HG02884 (cell line): ENCODE results near the gene CNBD2.
"Not testable (repeated sequence)": the region's sequence is repeated elsewhere in the genome, so short reads cannot be mapped to it uniquely, and the experiment has no call there.

Source experiments
- ATAC-seq: cut with Tn5 transposase; IDR thresholded peaks from one replicate; pipeline ENCODE4 v1.9.1; 2021; ENCODE audit warnings: mild to moderate bottlenecking, moderate library complexity; ENCODE audit not compliant: unreplicated experiment

Gene CNBD2

GRCh38 chr20:36018208-36018988, 50.0 kb downstream of the CNBD2 start:
- no peak for ATAC-seq

- not testable (repeated sequence) for ATAC-seq
Measured at GRCh38 chr20:36026131-36026530, 57.7 kb downstream of the CNBD2 start.

- no peak for ATAC-seq
Measured at GRCh38 chr20:36028106-36028808, 59.9 kb downstream of the CNBD2 start.

- no peak for ATAC-seq
Measured at GRCh38 chr20:36030149-36030548, 61.8 kb downstream of the CNBD2 start.

- no peak for ATAC-seq
Measured at GRCh38 chr20:36031806-36032205, 63.4 kb downstream of the CNBD2 start.

- ATAC-seq, result no peak
Measured at GRCh38 chr20:36034875-36035274, 66.5 kb downstream of the CNBD2 start.

GRCh38 chr20:36035745-36036144, 67.4 kb downstream of the CNBD2 start:
- ATAC-seq, result no peak

- no peak for ATAC-seq
Measured at GRCh38 chr20:36036688-36037087, 68.3 kb downstream of the CNBD2 start.

GRCh38 chr20:36040571-36040970, 72.2 kb downstream of the CNBD2 start:
- no peak for ATAC-seq

GRCh38 chr20:36043441-36043840, 75.1 kb downstream of the CNBD2 start:
- ATAC-seq, result no peak

- ATAC-seq, result no peak
Measured at GRCh38 chr20:36043892-36044515, 75.6 kb downstream of the CNBD2 start.

- no peak for ATAC-seq
Measured at GRCh38 chr20:36045373-36045714, 77.0 kb downstream of the CNBD2 start.

- ATAC-seq, result not testable (repeated sequence)
Measured at GRCh38 chr20:36046073-36046798, 77.8 kb downstream of the CNBD2 start.

GRCh38 chr20:36049408-36049807, 81.0 kb downstream of the CNBD2 start:
- ATAC-seq, result not testable (repeated sequence)

GRCh38 chr20:36050436-36051317, 82.3 kb downstream of the CNBD2 start:
- ATAC-seq, result peak; percentile 80

GRCh38 chr20:36051318-36052116, 83.1 kb downstream of the CNBD2 start:
- ATAC-seq, result no peak

- no peak for ATAC-seq
Measured at GRCh38 chr20:36052117-36052513, 83.7 kb downstream of the CNBD2 start.

GRCh38 chr20:36053863-36054518, 85.6 kb downstream of the CNBD2 start:
- not testable (repeated sequence) for ATAC-seq

GRCh38 chr20:36055145-36055544, 86.8 kb downstream of the CNBD2 start:
- ATAC-seq, result no peak
